B cell (primary cell): Measurements from ENCODE around the gene PTTG2. TPM values are rescaled to one million over a fixed set of nuclear protein-coding genes. Genes with fewer than 3 reads are reported as not detected.

Experiments
- ATAC-seq: fragments of 200-7000 bp; cut with Tn5 transposase; one replicate; pipeline ENCODE4 v1.10.0; 2021; ENCODE audit warnings: low read depth, mild to moderate bottlenecking, moderate number of reproducible peaks, moderate library complexity
- CTCF ChIA-PET: fragments of 350-600 bp; sonication (Branson Sonifier 250); formaldehyde crosslinking; loops from one replicate; lab custom pipeline; 2021; ENCODE audit warnings: antibody characterized with exemption, inconsistent platforms; lab: Charles Lee
- POLR2A ChIA-PET: fragments of 350-600 bp; sonication (Branson Sonifier 250); formaldehyde crosslinking; loops from one replicate; lab custom pipeline; 2021; ENCODE audit warnings: antibody characterized with exemption; lab: Charles Lee
- DNase-seq: peaks from one replicate; pipeline ENCODE4 v3.0.0; 2013
- H2AFZ ChIP-seq: 2 replicates; pipeline ENCODE4 v1.6.1; 2012; ENCODE audit warnings: mild to moderate bottlenecking, low read depth, low read length; ENCODE audit not compliant: insufficient read depth, poor library complexity, severe bottlenecking
- H3K27ac ChIP-seq, 2 donors: 1 replicate in 1 of 2; 2 replicates in 1 of 2; pipeline ENCODE4 v1.5.1; 2012 to 2013; ENCODE audit warnings: low read length in 2 of 2, mild to moderate bottlenecking in 2 of 2, moderate library complexity in 1 of 2
- H3K27me3 ChIP-seq, 4 experiments: fragments of 200-600 bp in 1 of 4; sonication (generic) in 1 of 4; replicated peaks in 1 of 4; 1 replicate in 2 of 4; 2 replicates in 2 of 4; pipeline versions ENCODE4 v1.6.1 to v1.7.0; 2013 to 2016; ENCODE audit warnings: low read length in 3 of 4, mild to moderate bottlenecking in 2 of 4, mixed read lengths in 1 of 4, moderate library complexity in 1 of 4; ENCODE audit not compliant: insufficient read depth in 4 of 4, control insufficient read depth in 3 of 4; ENCODE audit errors: control extremely low read depth in 1 of 4
- H3K36me3 ChIP-seq, 2 experiments: replicated peaks in 1 of 2; 1 replicate in 1 of 2; 2 replicates in 1 of 2; pipeline versions ENCODE4 v1.6.1 to v1.7.1; 2013; ENCODE audit warnings: low read length in 1 of 2; ENCODE audit not compliant: insufficient read depth in 2 of 2, control insufficient read depth in 1 of 2; ENCODE audit errors: control extremely low read depth in 1 of 2, extremely low read depth in 1 of 2
- H3K4me1 ChIP-seq, 2 donors: fragments of 200-600 bp in 1 of 2; sonication (generic) in 1 of 2; 1 replicate in 1 of 2; 2 replicates in 1 of 2; pipeline versions ENCODE4 v1.5.1 to v1.6.1; 2013 to 2017; ENCODE audit warnings: low read length in 2 of 2; ENCODE audit not compliant: control insufficient read depth in 2 of 2, insufficient read depth in 2 of 2
- H3K4me2 ChIP-seq: replicated peaks from 2 replicates; pipeline ENCODE3; 2012; ENCODE audit warnings: mild to moderate bottlenecking, low read depth, low read length; ENCODE audit not compliant: poor library complexity, severe bottlenecking
- H3K4me3 ChIP-seq, 5 experiments: fragments of 200-600 bp in 1 of 5; sonication (generic) in 1 of 5; 1 replicate in 3 of 5; 2 replicates in 2 of 5; pipeline versions ENCODE4 v1.5.1 to v1.7.0; 2011 to 2016; ENCODE audit warnings: low read length in 4 of 5, mild to moderate bottlenecking in 4 of 5, low read depth in 2 of 5, control low read depth in 1 of 5, moderate library complexity in 1 of 5; ENCODE audit not compliant: insufficient read depth in 1 of 5; ENCODE audit errors: control extremely low read depth in 1 of 5, extremely low read depth in 1 of 5
- H3K79me2 ChIP-seq: fragments of 200-600 bp; sonication (generic); one replicate; pipeline ENCODE4 v1.6.0; 2016; ENCODE audit warnings: low read length; ENCODE audit not compliant: control insufficient read depth, insufficient read depth
- H3K9ac ChIP-seq: fragments of 200-600 bp; sonication (generic); 2 replicates; pipeline ENCODE4 v1.6.1; 2017; ENCODE audit warnings: mild to moderate bottlenecking, low read length, moderate library complexity
- H3K9me3 ChIP-seq, 3 donors: one replicate each; pipeline versions ENCODE4 v1.6.1 to v1.7.1; 2013; ENCODE audit warnings: low read length in 2 of 3; ENCODE audit not compliant: control insufficient read depth in 2 of 3, insufficient read depth in 1 of 3; ENCODE audit errors: control extremely low read depth in 1 of 3
- H4K20me1 ChIP-seq: 2 replicates; pipeline ENCODE4 v1.6.0; 2012; ENCODE audit warnings: mild to moderate bottlenecking, low read length; ENCODE audit not compliant: insufficient read depth, control insufficient read depth, poor library complexity, severe bottlenecking
- H3K27ac Mint-ChIP-seq: one replicate; pipeline ENCODE4 v1.8.0; 2021; ENCODE audit warnings: mixed read lengths
- H3K27me3 Mint-ChIP-seq: one replicate; pipeline ENCODE4 v1.8.0; 2021; ENCODE audit warnings: mixed read lengths
- H3K4me1 Mint-ChIP-seq: one replicate; pipeline ENCODE4 v1.8.0; 2021; ENCODE audit warnings: mixed read lengths
- H3K4me3 Mint-ChIP-seq: one replicate; pipeline ENCODE4 v1.8.0; 2021; ENCODE audit warnings: mixed read lengths
- H3K9me3 Mint-ChIP-seq: one replicate; pipeline ENCODE4 v1.8.0; 2022; ENCODE audit warnings: mixed read lengths; ENCODE audit not compliant: insufficient read depth
- EZH2 ChIP-seq: IDR thresholded peaks from 2 replicates; pipeline ENCODE4 v1.6.1; 2012; ENCODE audit warnings: borderline replicate concordance, low read depth, mild to moderate bottlenecking, moderate library complexity, low read length; ENCODE audit not compliant: insufficient read depth, poor library complexity, severe bottlenecking
- WGBS: methylation state at CpG from one replicate; pipeline ENCODE4 v1.1.5; 2013; ENCODE audit warnings: missing lambda C conversion rate; ENCODE audit not compliant: insufficient coverage; 5-methylcytosine and 5-hydroxymethylcytosine counted together
- intact Hi-C: fragments of 100-400 bp; cut with micrococcal nuclease; formaldehyde crosslinking; loops from one replicate; pipeline ENCODE4 v1.10.0; 2022
- polyA plus RNA-seq: library from polyadenylated mRNA; depleted of rRNA; stranded (reverse); fragments of >200 nt; gene quantifications from 2 replicates; pipeline ENCODE4 v1.2.3, GENCODE V29; 2012
- total RNA-seq, 2 donors: library from RNA; stranded (reverse); fragments of 120-200 nt in 1 of 2; gene quantifications; 1 replicate in 1 of 2; 2 replicates in 1 of 2; pipeline versions ENCODE4 v1.2.3 to v1.2.4, GENCODE V29; 2013 to 2022
- TF ChIP-seq, protein P1 (sequence below): fragments of 200-600 bp; IDR thresholded peaks from one replicate; pipeline ENCODE4 v1.8.0; 2022; ENCODE audit warnings: antibody characterized with exemption, mild to moderate bottlenecking

Gene PTTG2
- total and polyA plus RNA-seq, 2 donors (not counting 1 experiment from before 2014, with no cell fraction given): 1.9 to 2.8 TPM

DNA sequence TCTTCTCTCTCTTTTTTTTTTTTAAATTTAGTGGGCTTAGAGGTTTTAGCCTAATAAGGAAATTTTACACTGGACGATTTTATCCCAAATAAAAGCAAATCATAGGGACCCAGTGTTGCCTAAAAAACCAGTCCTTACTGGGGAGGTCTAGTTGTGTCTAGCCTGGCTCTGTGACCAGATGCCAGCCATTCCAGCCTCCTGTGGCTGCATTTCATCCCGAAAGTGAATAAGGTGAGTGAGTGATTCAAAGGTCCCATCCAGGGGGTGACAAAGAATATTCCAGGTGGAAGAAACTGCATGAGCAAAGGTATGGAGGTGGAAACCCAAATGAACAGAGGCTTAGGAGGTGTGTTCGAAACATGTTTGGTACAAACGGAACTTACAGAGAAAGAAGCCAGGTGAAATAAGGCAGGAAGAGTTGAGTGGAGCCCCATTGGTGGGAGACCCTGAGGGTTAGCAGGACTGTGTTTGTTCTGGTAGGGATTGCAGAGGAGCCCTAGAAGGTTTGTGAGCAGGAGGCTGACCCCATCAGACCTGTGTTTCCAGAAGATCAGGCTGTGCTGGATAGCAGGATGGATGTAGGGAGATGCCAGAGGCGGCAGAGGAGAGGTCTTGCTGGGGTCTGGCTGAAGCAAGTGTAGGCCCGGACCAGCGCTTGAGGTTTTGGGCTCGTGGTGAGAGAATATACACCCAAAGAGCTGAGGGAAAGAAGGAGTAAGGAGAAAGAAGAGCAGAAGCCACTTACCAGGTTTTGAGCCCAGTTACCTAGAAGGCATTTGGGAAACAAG lies 31.6 kb downstream of the PTTG2 start:
- ChIA-PET CTCF (interaction anchor here (0.6 kb wide), 1 partner anchor 15 kb away, joined by 4 read pairs; no protein-coding TSS in a partner anchor), POLR2A (no interaction called here)
- H3K27ac Mint-ChIP-seq: peak overlapping the region; percentile 67
- Histone ChIP-seq H3K79me2 (peaks cover 94% of the 10 kb centered on the region), H3K4me3 (no peak overlapping the region), H3K27me3 (no peaks in the 10 kb centered on the region), H3K4me2 (peak overlapping the region; percentile 55), H4K20me1 (peaks cover 12% of the 10 kb centered on the region), H3K27ac (peak overlapping the region in 1 of 2 donors; percentile 86), H3K9me3 (peaks cover 0 to 4% (median 0%) of the 10 kb centered on the region in 3 donors), H2AFZ (no peak overlapping the region), H3K9ac (no peak overlapping the region), H3K4me1 (peaks cover 62 to 67% of the 10 kb centered on the region in 2 donors), H3K36me3 (peaks cover 0 to 10% of the 10 kb centered on the region in 2 experiments)
- WGBS: 97% methylated on average over 7 of the region's 8 CpGs
- H3K9me3 Mint-ChIP-seq: peaks cover 4% of the 10 kb centered on the region
- H3K4me3 Mint-ChIP-seq: peak overlapping the region; percentile 24
- H3K4me1 Mint-ChIP-seq: peaks cover 81% of the 10 kb centered on the region
- H3K27me3 Mint-ChIP-seq: no peaks in the 10 kb centered on the region
- intact Hi-C loops: no loop called here
- TF ChIP-seq, protein P1, sequence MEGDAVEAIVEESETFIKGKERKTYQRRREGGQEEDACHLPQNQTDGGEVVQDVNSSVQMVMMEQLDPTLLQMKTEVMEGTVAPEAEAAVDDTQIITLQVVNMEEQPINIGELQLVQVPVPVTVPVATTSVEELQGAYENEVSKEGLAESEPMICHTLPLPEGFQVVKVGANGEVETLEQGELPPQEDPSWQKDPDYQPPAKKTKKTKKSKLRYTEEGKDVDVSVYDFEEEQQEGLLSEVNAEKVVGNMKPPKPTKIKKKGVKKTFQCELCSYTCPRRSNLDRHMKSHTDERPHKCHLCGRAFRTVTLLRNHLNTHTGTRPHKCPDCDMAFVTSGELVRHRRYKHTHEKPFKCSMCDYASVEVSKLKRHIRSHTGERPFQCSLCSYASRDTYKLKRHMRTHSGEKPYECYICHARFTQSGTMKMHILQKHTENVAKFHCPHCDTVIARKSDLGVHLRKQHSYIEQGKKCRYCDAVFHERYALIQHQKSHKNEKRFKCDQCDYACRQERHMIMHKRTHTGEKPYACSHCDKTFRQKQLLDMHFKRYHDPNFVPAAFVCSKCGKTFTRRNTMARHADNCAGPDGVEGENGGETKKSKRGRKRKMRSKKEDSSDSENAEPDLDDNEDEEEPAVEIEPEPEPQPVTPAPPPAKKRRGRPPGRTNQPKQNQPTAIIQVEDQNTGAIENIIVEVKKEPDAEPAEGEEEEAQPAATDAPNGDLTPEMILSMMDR: no peak
- TF ChIP-seq EZH2: no peak
- no peak for ATAC-seq
- DNase-seq: no peak

DNA sequence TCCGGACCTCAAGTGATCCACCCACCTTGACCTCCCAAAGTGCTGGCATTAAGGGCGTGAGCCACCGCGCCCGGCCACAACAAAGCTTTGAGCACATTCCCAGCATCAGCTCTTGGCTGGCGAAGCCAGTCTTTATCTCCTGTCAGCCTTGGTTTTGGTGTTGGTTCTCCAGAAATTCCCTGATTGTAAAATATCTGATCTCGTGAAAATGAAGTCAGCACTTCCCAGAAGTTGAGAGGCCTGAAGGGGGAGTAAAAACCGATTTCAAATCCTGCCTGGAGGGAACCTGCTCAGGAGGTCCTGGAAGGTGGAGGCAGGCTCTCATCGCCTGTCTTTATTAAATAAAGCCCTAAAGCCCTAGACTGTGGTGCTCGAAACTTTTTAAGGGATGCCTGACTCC lies 33.6 kb downstream of the PTTG2 start:
- CTCF ChIA-PET: no interaction called here
- intact Hi-C loops: loop anchor here (2.0 kb wide), 1 partner anchor 29 kb away; no protein-coding TSS in a partner anchor
- Mint-ChIP-seq H3K27me3 (no peaks in the 10 kb centered on the region), H3K27ac (peak overlapping the region; percentile 50), H3K4me1 (peaks cover 68% of the 10 kb centered on the region), H3K4me3 (no peak overlapping the region), H3K9me3 (peaks cover 4% of the 10 kb centered on the region)
- TF ChIP-seq, protein P1: no peak
- TF ChIP-seq EZH2: no peak
- POLR2A ChIA-PET: no interaction called here
- H3K27ac ChIP-seq: no peak overlapping the region
- H3K9me3 ChIP-seq: peaks cover 0 to 4% (median 0%) of the 10 kb centered on the region in 3 donors
- no peak overlapping the region for H3K4me3 ChIP-seq
- H3K4me1 ChIP-seq: peaks cover 52 to 57% of the 10 kb centered on the region in 2 donors
- no peak overlapping the region for H2AFZ ChIP-seq
- 98% methylated on average over 9 of the region's 10 CpGs for WGBS
- no peaks in the 10 kb centered on the region for H3K27me3 ChIP-seq
- no peak overlapping the region for H3K4me2 ChIP-seq
- peaks cover 22% of the 10 kb centered on the region for H4K20me1 ChIP-seq
- ATAC-seq (no peak), DNase-seq (no peak)
- no peak overlapping the region for H3K9ac ChIP-seq
- peaks cover 93% of the 10 kb centered on the region for H3K79me2 ChIP-seq
- peaks cover 0 to 4% of the 10 kb centered on the region in 2 experiments for H3K36me3 ChIP-seq
